ENCODE data around the gene SERP2. TPM values are rescaled to one million over a fixed set of nuclear protein-coding genes. Genes with fewer than 3 reads are reported as not detected.
"Not testable (repeated sequence)": the region's sequence is repeated elsewhere in the genome, so short reads cannot be mapped to it uniquely, and the experiment has no call there.

Gene SERP2
- not detected for total RNA-seq

GRCh38 chr13:44373601-44374347 is at the start of gene SERP2:
SERP2 (plus strand) TSS chr13:44373824; CDS start chr13:44374026, 202 bp downstream.
- Mint-ChIP-seq H3K4me3 (no peak within 1 kb of the TSS), H3K36me3 (ENCODE audit: low read depth) (peaks cover 4% of the 10 kb centered on the region), H3K4me1 (no peaks in the 10 kb centered on the region), H3K27me3 (peaks cover 47% of the 10 kb centered on the region), H3K27ac (no peak within 1 kb of the TSS), H3K9me3 (no peaks in the 10 kb centered on the region)
- ChIA-PET POLR2A (no interaction called here), CTCF (no interaction called here)
- DNase-seq: no peak

DNA sequence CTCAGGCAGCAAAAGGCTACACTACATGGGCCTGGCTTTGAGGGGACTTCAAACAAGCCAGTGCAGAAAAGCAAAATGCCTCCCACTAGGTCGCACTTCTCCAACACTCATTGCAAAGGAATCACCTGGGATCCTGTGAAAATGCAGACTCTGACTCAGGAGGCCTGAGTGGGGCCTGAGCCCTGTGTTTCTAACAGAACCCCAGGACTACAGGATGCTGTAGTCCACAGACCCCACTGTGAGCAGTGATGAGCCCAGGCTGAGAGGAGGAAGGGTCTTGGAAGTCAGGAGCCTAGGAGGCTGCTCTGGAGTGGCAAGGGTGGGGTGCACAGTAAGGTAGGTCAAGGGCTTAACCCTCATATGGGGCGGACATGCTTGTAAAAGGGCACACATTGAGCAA is 46.7 kb upstream of the SERP2 start:
- Mint-ChIP-seq H3K27ac (no peak overlapping the region), H3K27me3 (peaks cover 10% of the 10 kb centered on the region), H3K4me1 (no peaks in the 10 kb centered on the region), H3K4me3 (no peak overlapping the region), H3K9me3 (peaks cover 6% of the 10 kb centered on the region), H3K36me3 (ENCODE audit: low read depth) (no peaks in the 10 kb centered on the region)
- no peak for DNase-seq
- ChIA-PET CTCF (no interaction called here), POLR2A (no interaction called here)

DNA sequence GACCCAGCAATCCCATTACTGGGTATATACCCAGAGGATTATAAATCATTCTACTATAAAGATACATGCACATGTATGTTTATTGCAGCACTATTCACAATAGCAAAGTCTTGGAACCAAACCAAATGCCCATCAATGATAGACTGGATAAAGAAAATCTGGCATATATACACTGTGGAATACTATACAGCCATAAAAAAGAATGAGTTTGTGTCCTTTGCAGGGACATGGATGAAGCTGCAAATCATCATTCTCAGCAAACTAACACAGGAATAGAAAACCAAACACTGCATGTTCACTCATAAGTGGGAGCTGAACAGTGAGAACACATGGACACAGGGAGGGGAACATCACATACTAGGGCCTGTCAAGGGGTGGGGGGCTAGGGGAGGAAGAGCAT is 44.6 kb upstream of the SERP2 start:
- H3K4me3 Mint-ChIP-seq: not testable (repeated sequence)

DNA sequence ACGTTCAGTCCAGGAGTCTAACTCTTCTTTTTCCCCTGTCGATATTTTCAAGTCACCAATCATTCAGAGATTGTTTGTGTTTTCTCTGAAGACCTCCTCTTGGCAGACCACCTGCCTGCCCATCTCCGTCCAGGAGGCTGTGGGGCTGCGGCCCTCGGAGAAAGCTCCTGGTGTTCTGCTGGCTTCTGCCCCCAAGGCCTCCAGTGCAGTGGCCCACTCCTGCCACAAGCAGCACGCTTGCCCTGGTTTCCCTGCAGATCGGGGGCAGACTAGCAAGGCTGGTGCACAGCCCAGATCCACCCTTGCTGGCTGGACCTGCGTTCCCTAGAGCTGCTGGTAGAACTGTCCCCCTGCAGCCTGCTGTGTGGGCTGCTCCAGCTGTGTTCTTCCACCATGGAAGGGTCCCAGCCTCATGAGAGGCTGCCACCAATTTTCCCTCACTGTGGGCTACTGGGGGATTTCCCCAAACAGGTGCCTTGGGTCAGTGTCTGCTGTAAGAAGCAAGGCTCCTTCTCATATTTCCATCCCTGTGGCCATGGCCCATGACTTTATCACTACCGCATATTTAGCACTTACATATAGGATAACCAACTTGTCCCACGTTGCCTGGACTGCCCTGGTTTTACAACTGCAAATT is 43.6 kb upstream of the SERP2 start:
- ChIA-PET CTCF (no interaction called here), POLR2A (no interaction called here)
- no peak overlapping the region for H3K4me3 Mint-ChIP-seq

More for the DNA sequence above, 44.6 kb upstream of the SERP2 start:
- CTCF ChIA-PET; POLR2A ChIA-PET; H3K27ac Mint-ChIP-seq; DNase-seq; H3K4me1 Mint-ChIP-seq; H3K9me3 Mint-ChIP-seq; H3K36me3 Mint-ChIP-seq (ENCODE audit: low read depth): not testable (repeated sequence)
- H3K27me3 Mint-ChIP-seq: peaks cover 10% of the 10 kb centered on the region

GRCh38 chr13:44331446-44331845 is 42.2 kb upstream of the SERP2 start:
- no peaks in the 10 kb centered on the region for H3K36me3 Mint-ChIP-seq (ENCODE audit: low read depth)
- no peak overlapping the region for H3K4me3 Mint-ChIP-seq
- H3K27ac Mint-ChIP-seq: no peak overlapping the region
- peaks cover 6% of the 10 kb centered on the region for H3K9me3 Mint-ChIP-seq
- no peak for DNase-seq
- POLR2A ChIA-PET: no interaction called here
- CTCF ChIA-PET: no interaction called here
- H3K27me3 Mint-ChIP-seq: peaks cover 5% of the 10 kb centered on the region
- no peaks in the 10 kb centered on the region for H3K4me1 Mint-ChIP-seq

More for the DNA sequence above, 43.6 kb upstream of the SERP2 start:
- Mint-ChIP-seq H3K36me3 (ENCODE audit: low read depth) (no peaks in the 10 kb centered on the region), H3K27ac (no peak overlapping the region), H3K9me3 (peaks cover 6% of the 10 kb centered on the region), H3K4me1 (no peaks in the 10 kb centered on the region), H3K27me3 (peaks cover 8% of the 10 kb centered on the region)
- no peak for DNase-seq

GRCh38 chr13:44331912-44332851 is 41.4 kb upstream of the SERP2 start:
- Mint-ChIP-seq H3K9me3 (peaks cover 5% of the 10 kb centered on the region), H3K36me3 (ENCODE audit: low read depth) (no peaks in the 10 kb centered on the region), H3K4me1 (no peaks in the 10 kb centered on the region), H3K27me3 (peaks cover 5% of the 10 kb centered on the region), H3K27ac (no peak overlapping the region), H3K4me3 (no peak overlapping the region)
- ChIA-PET POLR2A (no interaction called here), CTCF (no interaction called here)
- DNase-seq: no peak

DNA sequence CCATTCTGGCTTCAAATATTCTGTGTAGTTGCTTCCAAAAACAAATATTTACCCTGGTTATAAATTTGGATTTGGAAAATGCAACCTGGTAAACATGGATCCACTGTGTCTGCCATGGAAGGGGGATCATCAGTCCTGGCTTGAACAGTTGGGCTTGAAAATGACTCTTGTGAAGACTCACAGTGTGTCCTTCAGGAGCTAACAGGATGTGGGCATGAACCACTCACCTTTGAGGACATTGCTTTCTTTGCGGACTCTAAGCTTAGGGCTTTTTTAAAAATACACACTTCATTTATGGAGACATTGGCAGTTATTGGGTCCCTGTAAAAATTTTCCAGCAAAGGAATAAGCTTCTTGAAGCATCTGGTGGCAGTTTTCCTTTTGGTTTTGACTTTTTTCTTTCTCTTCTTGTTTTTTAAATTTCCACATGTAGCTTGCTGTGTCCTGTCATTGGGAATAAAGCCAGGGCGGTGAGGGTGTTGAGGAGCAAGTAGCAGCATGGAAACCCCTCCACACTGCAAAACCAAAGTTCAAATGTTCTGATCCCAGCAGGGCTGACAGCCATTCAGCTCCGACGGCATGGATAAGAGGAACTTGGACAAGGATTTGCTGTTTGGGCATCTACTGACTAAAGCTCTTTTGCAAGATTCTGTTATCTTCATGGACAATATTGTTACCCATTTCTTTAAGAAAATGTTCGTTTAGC is 39.5 kb upstream of the SERP2 start:
- ChIA-PET POLR2A (no interaction called here), CTCF (no interaction called here)
- H3K4me1 Mint-ChIP-seq: peaks cover 2% of the 10 kb centered on the region

DNA sequence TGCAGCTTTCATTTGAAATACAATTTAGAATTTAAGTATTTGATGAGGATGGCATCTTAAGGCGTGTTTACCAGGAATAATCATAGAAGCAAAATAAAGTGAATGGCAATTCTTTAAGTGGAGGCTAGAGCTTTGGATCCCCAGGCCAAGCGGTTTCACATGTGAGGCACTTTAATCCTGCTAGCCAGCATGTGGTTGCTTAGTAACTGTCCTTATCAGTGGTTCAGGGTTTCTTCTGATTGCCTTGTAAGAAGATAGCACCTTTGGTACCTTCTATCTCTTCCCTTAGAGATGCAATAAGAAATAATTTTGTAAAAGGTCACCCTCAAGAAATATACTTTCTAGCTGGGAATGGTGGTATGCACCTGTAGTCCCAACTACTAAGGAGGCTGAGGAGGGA is 38.9 kb upstream of the SERP2 start:
- POLR2A ChIA-PET: no interaction called here
- H3K4me1 Mint-ChIP-seq: peaks cover 2% of the 10 kb centered on the region
- no peak overlapping the region for H3K4me3 Mint-ChIP-seq
- H3K27ac Mint-ChIP-seq: no peak overlapping the region
- CTCF ChIA-PET: no interaction called here
- H3K27me3 Mint-ChIP-seq: peaks cover 3% of the 10 kb centered on the region
- DNase-seq: no peak
- H3K9me3 Mint-ChIP-seq: no peaks in the 10 kb centered on the region
- no peaks in the 10 kb centered on the region for H3K36me3 Mint-ChIP-seq (ENCODE audit: low read depth)

More for the DNA sequence above, 39.5 kb upstream of the SERP2 start:
- peaks cover 3% of the 10 kb centered on the region for H3K27me3 Mint-ChIP-seq
- H3K4me3 Mint-ChIP-seq: no peak overlapping the region
- no peaks in the 10 kb centered on the region for H3K36me3 Mint-ChIP-seq (ENCODE audit: low read depth)
- no peak overlapping the region for H3K27ac Mint-ChIP-seq
- H3K9me3 Mint-ChIP-seq: no peaks in the 10 kb centered on the region
- no peak for DNase-seq

DNA sequence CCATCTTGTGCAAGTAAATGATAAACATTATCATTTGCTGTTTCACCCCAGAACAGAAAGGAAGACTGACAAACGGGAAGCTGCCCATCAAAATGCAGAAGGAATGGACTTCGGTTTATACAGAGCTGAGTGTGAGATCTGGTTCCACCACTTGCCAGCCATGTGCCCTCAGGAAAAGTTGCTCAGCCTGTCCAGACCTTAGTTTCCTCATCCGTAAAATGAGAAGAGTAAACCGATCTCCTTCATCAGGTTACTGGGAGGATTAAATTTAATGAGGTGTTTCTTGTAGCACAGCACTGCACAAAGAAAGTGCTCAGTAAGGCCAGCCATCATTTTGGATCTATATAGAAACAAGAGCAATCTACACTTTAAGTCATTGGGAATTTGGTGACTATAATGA is 36.7 kb upstream of the SERP2 start:
- DNase-seq: no peak
- POLR2A ChIA-PET: interaction anchor here (0.7 kb wide), 1 partner anchor 176 kb away, joined by 3 read pairs; no protein-coding TSS in a partner anchor
- CTCF ChIA-PET: no interaction called here
- H3K4me3 Mint-ChIP-seq: no peak overlapping the region
- no peak overlapping the region for H3K27ac Mint-ChIP-seq
- no peaks in the 10 kb centered on the region for H3K36me3 Mint-ChIP-seq (ENCODE audit: low read depth)
- no peaks in the 10 kb centered on the region for H3K27me3 Mint-ChIP-seq
- peaks cover 4% of the 10 kb centered on the region for H3K9me3 Mint-ChIP-seq
- peaks cover 2% of the 10 kb centered on the region for H3K4me1 Mint-ChIP-seq

GRCh38 chr13:44337581-44337980 is 36.0 kb upstream of the SERP2 start:
- H3K27me3 Mint-ChIP-seq: peaks cover 4% of the 10 kb centered on the region
- no peak overlapping the region for H3K4me3 Mint-ChIP-seq
- CTCF ChIA-PET: no interaction called here
- peaks cover 4% of the 10 kb centered on the region for H3K9me3 Mint-ChIP-seq
- H3K36me3 Mint-ChIP-seq (ENCODE audit: low read depth): no peaks in the 10 kb centered on the region
- POLR2A ChIA-PET: no interaction called here
- peaks cover 2% of the 10 kb centered on the region for H3K4me1 Mint-ChIP-seq
- H3K27ac Mint-ChIP-seq: no peak overlapping the region
- DNase-seq: no peak

GRCh38 chr13:44340508-44340907 is 33.1 kb upstream of the SERP2 start:
- Mint-ChIP-seq H3K36me3 (ENCODE audit: low read depth) (no peaks in the 10 kb centered on the region), H3K4me3 (no peak overlapping the region), H3K4me1 (peaks cover 2% of the 10 kb centered on the region), H3K27ac (no peak overlapping the region), H3K27me3 (peaks cover 7% of the 10 kb centered on the region), H3K9me3 (peaks cover 4% of the 10 kb centered on the region)
- POLR2A ChIA-PET: no interaction called here
- no peak for DNase-seq
- CTCF ChIA-PET: no interaction called here

GRCh38 chr13:44342741-44343140 is 30.9 kb upstream of the SERP2 start:
- Mint-ChIP-seq H3K4me1 (no peaks in the 10 kb centered on the region), H3K27ac (no peak overlapping the region), H3K27me3 (peaks cover 13% of the 10 kb centered on the region), H3K4me3 (no peak overlapping the region), H3K9me3 (peaks cover 4% of the 10 kb centered on the region), H3K36me3 (ENCODE audit: low read depth) (no peaks in the 10 kb centered on the region)
- DNase-seq: no peak
- CTCF ChIA-PET: no interaction called here
- POLR2A ChIA-PET: no interaction called here

DNA sequence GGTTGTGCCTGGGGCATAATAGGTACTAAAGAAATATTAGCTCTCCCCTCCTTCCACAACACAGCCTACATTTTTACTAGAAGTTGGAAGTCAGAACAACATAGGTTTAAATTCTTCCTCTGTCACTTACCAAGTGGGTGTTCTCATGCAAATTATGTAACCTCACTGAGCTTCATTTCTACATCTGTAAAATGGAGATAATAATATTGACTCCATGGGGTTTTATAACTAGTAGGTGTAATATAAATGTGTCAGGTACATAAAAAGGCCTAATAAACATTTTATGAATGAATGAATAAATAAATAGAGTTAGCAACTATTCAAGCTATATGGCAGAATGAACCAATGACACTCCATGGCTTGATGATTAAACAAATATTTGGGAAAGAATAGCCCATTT is 27.1 kb upstream of the SERP2 start:
- Mint-ChIP-seq H3K4me1 (no peaks in the 10 kb centered on the region), H3K27ac (no peak overlapping the region), H3K36me3 (ENCODE audit: low read depth) (no peaks in the 10 kb centered on the region), H3K9me3 (no peaks in the 10 kb centered on the region), H3K27me3 (peaks cover 15% of the 10 kb centered on the region), H3K4me3 (no peak overlapping the region)
- POLR2A ChIA-PET: no interaction called here
- DNase-seq: no peak
- CTCF ChIA-PET: no interaction called here

Data from activated CD4-positive, alpha-beta memory T cell treated with anti-CD3 and anti-CD28 coated beads, Interleukin-2, amount 10 ng/mL, durations not matched to agents 7 days and 5 days (primary cell).